GM06990 (cell line): ENCODE data around the gene HSPA12A.

Source experiments
- DNase-seq: peaks from one replicate; pipeline ENCODE4 v3.0.0-alpha.2; 2011; ENCODE audit not compliant: insufficient read length; ENCODE audit errors: extremely low read depth
- H3K27me3 ChIP-seq: replicated peaks from 2 replicates; pipeline ENCODE4 v1.6.0; 2011; ENCODE audit warnings: low read length; ENCODE audit not compliant: control insufficient read depth, insufficient read depth
- H3K36me3 ChIP-seq: 2 replicates; pipeline ENCODE4 v1.5.1; 2011; ENCODE audit warnings: low read length; ENCODE audit not compliant: control insufficient read depth, insufficient read depth
- H3K4me3 ChIP-seq: replicated peaks from 2 replicates; pipeline ENCODE4 v1.5.1; 2011; ENCODE audit warnings: low read depth, mild to moderate bottlenecking, control low read depth, low read length
- CTCF ChIP-seq: IDR thresholded peaks from 2 replicates; pipeline ENCODE4 v1.5.1; 2011; ENCODE audit warnings: low read length, control low read depth, mild to moderate bottlenecking, inconsistent platforms; ENCODE audit not compliant: insufficient read depth, poor library complexity, severe bottlenecking

HSPA12A gene

GRCh38 chr10:116729243-116729642 lies 13.1 kb downstream of the HSPA12A start:
- Histone ChIP-seq H3K4me3 (no peak overlapping the region), H3K36me3 (no peaks in the 10 kb centered on the region), H3K27me3 (peaks cover 1% of the 10 kb centered on the region; the same call in 1 of the 2 replicates)
- no peak for TF ChIP-seq CTCF
- DNase-seq: no peak

- DNase-seq: no peak
- TF ChIP-seq CTCF: no peak
- Histone ChIP-seq H3K36me3 (no peaks in the 10 kb centered on the region), H3K4me3 (no peak overlapping the region), H3K27me3 (peaks cover 1% of the 10 kb centered on the region; the same call in 1 of the 2 replicates)
These were observed 13.8 kb downstream of the HSPA12A start for GRCh38 chr10:116728526-116729096.

GRCh38 chr10:116723428-116724281 lies 18.7 kb downstream of the HSPA12A start:
- Histone ChIP-seq H3K4me3 (no peak overlapping the region), H3K36me3 (no peaks in the 10 kb centered on the region), H3K27me3 (no peaks in the 10 kb centered on the region; the same call in none of the 2 replicates)
- no peak for DNase-seq
- no peak for TF ChIP-seq CTCF

- Histone ChIP-seq H3K36me3 (no peaks in the 10 kb centered on the region), H3K4me3 (no peak overlapping the region), H3K27me3 (no peaks in the 10 kb centered on the region; the same call in none of the 2 replicates)
- TF ChIP-seq CTCF: no peak
- DNase-seq: no peak
These were observed 19.5 kb downstream of the HSPA12A start for GRCh38 chr10:116722736-116723427.

- DNase-seq: no peak
- no peak for TF ChIP-seq CTCF
- H3K36me3 ChIP-seq: no peaks in the 10 kb centered on the region
These were observed 20.6 kb downstream of the HSPA12A start for GRCh38 chr10:116721547-116722392.

More at GRCh38 chr10:116721547-116722392, 20.6 kb downstream of the HSPA12A start:
- no peaks in the 10 kb centered on the region; the same call in none of the 2 replicates for H3K27me3 ChIP-seq
- no peak overlapping the region for H3K4me3 ChIP-seq
